ENCODE measurements around the gene LYPLAL1.

DNA sequence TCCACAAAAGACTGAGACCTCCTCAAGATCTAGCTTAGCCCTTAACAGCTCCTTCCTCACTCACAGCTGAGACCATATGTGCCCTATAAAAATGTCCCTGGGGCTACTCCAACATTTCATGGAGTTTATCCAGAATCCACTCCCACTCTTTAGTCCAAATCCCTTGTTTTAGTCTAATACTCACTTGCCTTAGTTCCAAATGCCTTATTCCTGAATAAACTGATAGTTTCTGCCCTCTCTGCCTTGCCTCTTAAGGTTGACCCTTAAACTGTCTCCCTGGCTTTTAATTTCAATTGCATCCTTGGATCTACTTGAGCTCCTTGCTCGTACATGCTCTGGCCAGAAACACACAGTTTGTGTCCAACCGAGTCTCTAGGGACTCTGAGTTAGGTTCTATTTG lies 47.3 kb upstream of the LYPLAL1 start:
- TF ChIP-seq, protein P1, sequence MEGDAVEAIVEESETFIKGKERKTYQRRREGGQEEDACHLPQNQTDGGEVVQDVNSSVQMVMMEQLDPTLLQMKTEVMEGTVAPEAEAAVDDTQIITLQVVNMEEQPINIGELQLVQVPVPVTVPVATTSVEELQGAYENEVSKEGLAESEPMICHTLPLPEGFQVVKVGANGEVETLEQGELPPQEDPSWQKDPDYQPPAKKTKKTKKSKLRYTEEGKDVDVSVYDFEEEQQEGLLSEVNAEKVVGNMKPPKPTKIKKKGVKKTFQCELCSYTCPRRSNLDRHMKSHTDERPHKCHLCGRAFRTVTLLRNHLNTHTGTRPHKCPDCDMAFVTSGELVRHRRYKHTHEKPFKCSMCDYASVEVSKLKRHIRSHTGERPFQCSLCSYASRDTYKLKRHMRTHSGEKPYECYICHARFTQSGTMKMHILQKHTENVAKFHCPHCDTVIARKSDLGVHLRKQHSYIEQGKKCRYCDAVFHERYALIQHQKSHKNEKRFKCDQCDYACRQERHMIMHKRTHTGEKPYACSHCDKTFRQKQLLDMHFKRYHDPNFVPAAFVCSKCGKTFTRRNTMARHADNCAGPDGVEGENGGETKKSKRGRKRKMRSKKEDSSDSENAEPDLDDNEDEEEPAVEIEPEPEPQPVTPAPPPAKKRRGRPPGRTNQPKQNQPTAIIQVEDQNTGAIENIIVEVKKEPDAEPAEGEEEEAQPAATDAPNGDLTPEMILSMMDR (IDR thresholded peaks at IDR 0.05; ENCODE audit: insufficient read depth, low read depth, low read length): no peak
- TF ChIP-seq EZH2 (IDR thresholded peaks at IDR 0.05; ENCODE audit: insufficient read depth, low read length): no peak

Data from astrocyte (in vitro differentiated cells and primary cell).